Measurements from ENCODE around the gene TMEM184C. TPM values are rescaled to one million over a fixed set of nuclear protein-coding genes. Genes with fewer than 3 reads are reported as not detected.

TMEM184C gene
- total and polyA plus RNA-seq, 2 donors (not counting 1 experiment from before 2014, with no cell fraction given), result 4.9 to 27.5 TPM

DNA sequence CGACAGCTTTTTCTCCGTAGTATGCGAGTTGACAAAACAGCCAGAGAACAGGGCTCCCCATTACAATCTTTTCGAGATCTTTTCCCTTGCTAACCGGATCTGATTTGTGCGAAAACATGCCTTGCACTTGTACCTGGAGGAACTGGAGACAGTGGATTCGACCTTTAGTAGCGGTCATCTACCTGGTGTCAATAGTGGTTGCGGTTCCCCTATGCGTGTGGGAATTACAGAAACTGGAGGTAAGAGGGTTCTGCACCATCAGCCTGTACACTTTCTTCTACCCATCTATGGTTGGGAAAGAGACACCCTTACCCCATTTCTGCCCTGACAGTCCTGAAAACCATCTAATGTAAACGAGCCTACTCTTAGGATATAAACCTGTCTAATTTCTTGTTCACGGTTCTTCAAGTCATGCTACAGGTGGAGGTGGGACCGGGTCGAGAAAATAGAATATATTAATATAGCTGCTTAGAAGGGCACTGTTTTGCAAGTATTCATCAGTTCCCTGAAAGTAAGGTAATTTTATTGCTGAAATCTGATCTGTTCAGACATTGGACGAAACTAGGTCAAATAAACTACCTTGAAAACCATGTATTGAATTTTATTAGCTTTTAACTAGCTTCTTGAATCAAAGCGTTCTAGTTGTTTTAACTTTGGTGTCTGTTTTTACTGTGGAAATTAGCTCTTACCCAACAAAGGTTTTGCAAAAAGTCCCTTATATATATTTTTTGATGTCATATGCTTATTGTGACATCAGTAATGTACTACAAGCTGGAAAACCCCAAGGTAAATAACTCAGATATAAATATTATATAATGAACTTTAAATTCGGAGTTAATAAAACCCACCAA lies 869 bp downstream of the TMEM184C start:
- CTCF ChIA-PET, result interaction anchor here (1.1 to 2.0 kb wide), 2 partner anchors 66 to 90 kb away, joined by 3 to 11 read pairs; partner anchors contain the start of gene PRMT9
- H3K27me3 ChIP-seq (replicated peaks in 1 of 4; ENCODE audit: control extremely low read depth in 1 of 4, control insufficient read depth in 3 of 4, insufficient read depth in 4 of 4, low read length in 3 of 4), result peaks cover 0 to 4% (median 0%) of the 10 kb centered on the region in 4 experiments
- intact Hi-C loops (cut with micrococcal nuclease), result loop anchor here (1.0 to 5.0 kb wide), 4 partner anchors 66 to 1999 kb away; partner anchors contain the start of genes MMAA, NR3C2, PRMT9 and SLC10A7
- no peak for TF ChIP-seq EZH2 (IDR thresholded peaks at IDR 0.05; ENCODE audit: borderline replicate concordance, insufficient read depth, low read depth, low read length, poor library complexity, severe bottlenecking)
- TF ChIP-seq, protein P1, sequence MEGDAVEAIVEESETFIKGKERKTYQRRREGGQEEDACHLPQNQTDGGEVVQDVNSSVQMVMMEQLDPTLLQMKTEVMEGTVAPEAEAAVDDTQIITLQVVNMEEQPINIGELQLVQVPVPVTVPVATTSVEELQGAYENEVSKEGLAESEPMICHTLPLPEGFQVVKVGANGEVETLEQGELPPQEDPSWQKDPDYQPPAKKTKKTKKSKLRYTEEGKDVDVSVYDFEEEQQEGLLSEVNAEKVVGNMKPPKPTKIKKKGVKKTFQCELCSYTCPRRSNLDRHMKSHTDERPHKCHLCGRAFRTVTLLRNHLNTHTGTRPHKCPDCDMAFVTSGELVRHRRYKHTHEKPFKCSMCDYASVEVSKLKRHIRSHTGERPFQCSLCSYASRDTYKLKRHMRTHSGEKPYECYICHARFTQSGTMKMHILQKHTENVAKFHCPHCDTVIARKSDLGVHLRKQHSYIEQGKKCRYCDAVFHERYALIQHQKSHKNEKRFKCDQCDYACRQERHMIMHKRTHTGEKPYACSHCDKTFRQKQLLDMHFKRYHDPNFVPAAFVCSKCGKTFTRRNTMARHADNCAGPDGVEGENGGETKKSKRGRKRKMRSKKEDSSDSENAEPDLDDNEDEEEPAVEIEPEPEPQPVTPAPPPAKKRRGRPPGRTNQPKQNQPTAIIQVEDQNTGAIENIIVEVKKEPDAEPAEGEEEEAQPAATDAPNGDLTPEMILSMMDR (IDR thresholded peaks at IDR 0.05), result no peak
- POLR2A ChIA-PET, result interaction anchor here (0.6 to 1.7 kb wide), 2 partner anchors 9 to 66 kb away, joined by 3 to 14 read pairs; partner anchors contain the start of gene PRMT9
- no peak for DNase-seq
- H3K9me3 ChIP-seq (ENCODE audit: control extremely low read depth in 1 of 3, control insufficient read depth in 2 of 3, insufficient read depth in 1 of 3, low read length in 2 of 3), result no peaks in the 10 kb centered on the region
- Mint-ChIP-seq H3K4me1 (peaks cover 40% of the 10 kb centered on the region), H3K4me3 (peak overlapping the region; percentile 92), H3K27ac (peak overlapping the region; percentile 92), H3K9me3 (ENCODE audit: insufficient read depth) (no peaks in the 10 kb centered on the region), H3K27me3 (peaks cover 6% of the 10 kb centered on the region)
- ATAC-seq (ENCODE audit: low read depth), result no peak
- 3% methylated on average over 7 of the region's 17 CpGs for WGBS (ENCODE audit: insufficient coverage)
- peak overlapping the region; percentile 72 to 92 (median 89) for H3K4me3 ChIP-seq (ENCODE audit: control extremely low read depth in 1 of 5, extremely low read depth in 1 of 5, insufficient read depth in 1 of 5, low read depth in 2 of 5, low read length in 4 of 5)
- peak overlapping the region; percentile 88 for H2AFZ ChIP-seq (ENCODE audit: insufficient read depth, low read depth, low read length, poor library complexity, severe bottlenecking)
- H3K4me1 ChIP-seq (ENCODE audit: control insufficient read depth in 2 of 2, insufficient read depth in 2 of 2, low read length in 2 of 2), result peaks cover 19 to 27% of the 10 kb centered on the region in 2 donors
- peak overlapping the region; percentile 77 to 94 for H3K27ac ChIP-seq (ENCODE audit: low read length in 2 of 2)
- H3K36me3 ChIP-seq (replicated peaks in 1 of 2; ENCODE audit: control extremely low read depth in 1 of 2, control insufficient read depth in 1 of 2, extremely low read depth in 1 of 2, insufficient read depth in 2 of 2, low read length in 1 of 2), result peaks cover 0 to 16% of the 10 kb centered on the region in 2 experiments
- peaks cover 17% of the 10 kb centered on the region for H4K20me1 ChIP-seq (ENCODE audit: control insufficient read depth, insufficient read depth, low read length, poor library complexity, severe bottlenecking)
- peak overlapping the region; percentile 86 for H3K4me2 ChIP-seq (replicated peaks; ENCODE audit: low read depth, low read length, poor library complexity, severe bottlenecking)
- H3K79me2 ChIP-seq (ENCODE audit: control insufficient read depth, insufficient read depth, low read length), result peaks cover 50% of the 10 kb centered on the region
- H3K9ac ChIP-seq (ENCODE audit: low read length), result peak overlapping the region; percentile 93

DNA sequence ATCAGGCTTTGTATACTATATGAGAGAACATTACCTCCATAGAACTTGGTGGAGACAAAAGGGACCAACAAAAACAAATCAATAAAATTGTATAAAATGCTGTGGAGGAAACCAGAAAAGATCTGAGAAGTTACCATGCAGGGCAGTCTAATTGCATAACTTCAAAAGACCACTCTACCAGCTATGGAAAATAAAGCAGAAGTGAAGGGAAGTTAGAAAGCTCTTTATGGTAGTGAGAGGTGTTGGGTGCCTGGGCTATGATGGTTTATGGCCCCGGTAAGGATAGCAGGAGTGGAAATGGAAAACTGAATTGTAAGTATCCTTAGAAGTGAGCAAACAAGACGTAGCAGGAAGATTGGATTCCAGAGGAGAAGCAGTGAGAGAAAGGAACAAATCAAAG lies 3.1 kb downstream of the TMEM184C start:
- Mint-ChIP-seq H3K4me1 (peaks cover 40% of the 10 kb centered on the region), H3K4me3 (peak overlapping the region; percentile 56), H3K27me3 (no peaks in the 10 kb centered on the region), H3K27ac (no peak overlapping the region), H3K9me3 (ENCODE audit: insufficient read depth) (no peaks in the 10 kb centered on the region)
- peaks cover 19 to 27% of the 10 kb centered on the region in 2 donors for H3K4me1 ChIP-seq (ENCODE audit: control insufficient read depth in 2 of 2, insufficient read depth in 2 of 2, low read length in 2 of 2)
- POLR2A ChIA-PET, result no interaction called here
- H3K4me2 ChIP-seq (replicated peaks; ENCODE audit: low read depth, low read length, poor library complexity, severe bottlenecking), result no peak overlapping the region
- intact Hi-C loops (cut with micrococcal nuclease), result no loop called here
- H3K79me2 ChIP-seq (ENCODE audit: control insufficient read depth, insufficient read depth, low read length), result peaks cover 55% of the 10 kb centered on the region
- H3K36me3 ChIP-seq (replicated peaks in 1 of 2; ENCODE audit: control extremely low read depth in 1 of 2, control insufficient read depth in 1 of 2, extremely low read depth in 1 of 2, insufficient read depth in 2 of 2, low read length in 1 of 2), result peaks cover 1 to 27% of the 10 kb centered on the region in 2 experiments
- 82% methylated on average over 2 of the region's 2 CpGs for WGBS (ENCODE audit: insufficient coverage)
- no peak overlapping the region for H3K4me3 ChIP-seq (ENCODE audit: control extremely low read depth in 1 of 5, extremely low read depth in 1 of 5, insufficient read depth in 1 of 5, low read depth in 2 of 5, low read length in 4 of 5)
- ATAC-seq (ENCODE audit: low read depth), result no peak
- H2AFZ ChIP-seq (ENCODE audit: insufficient read depth, low read depth, low read length, poor library complexity, severe bottlenecking), result no peak overlapping the region
- H4K20me1 ChIP-seq (ENCODE audit: control insufficient read depth, insufficient read depth, low read length, poor library complexity, severe bottlenecking), result peaks cover 19% of the 10 kb centered on the region
- H3K27me3 ChIP-seq (replicated peaks in 1 of 4; ENCODE audit: control extremely low read depth in 1 of 4, control insufficient read depth in 3 of 4, insufficient read depth in 4 of 4, low read length in 3 of 4), result no peaks in the 10 kb centered on the region
- DNase-seq, result no peak
- H3K9me3 ChIP-seq (ENCODE audit: control extremely low read depth in 1 of 3, control insufficient read depth in 2 of 3, insufficient read depth in 1 of 3, low read length in 2 of 3), result no peaks in the 10 kb centered on the region
- H3K9ac ChIP-seq (ENCODE audit: low read length), result no peak overlapping the region
- H3K27ac ChIP-seq (ENCODE audit: low read length in 2 of 2), result no peak overlapping the region
- CTCF ChIA-PET, result no interaction called here
- TF ChIP-seq, protein P1 (IDR thresholded peaks at IDR 0.05), result no peak
- no peak for TF ChIP-seq EZH2 (IDR thresholded peaks at IDR 0.05; ENCODE audit: borderline replicate concordance, insufficient read depth, low read depth, low read length, poor library complexity, severe bottlenecking)

Measured in B cell (primary cell).